ENCODE data around the gene PLCB1. TPM values are rescaled to one million over a fixed set of nuclear protein-coding genes. Genes with fewer than 3 reads are reported as not detected.
A peak's percentile ranks its signal among the peaks of the same experiment; 100 is the strongest.

Gene PLCB1
- total RNA-seq, 1 donor: 46.5 TPM

- no peak overlapping the region for H3K4me3 ChIP-seq (ENCODE audit: low read depth, low read length)
- TF ChIP-seq, protein P1, sequence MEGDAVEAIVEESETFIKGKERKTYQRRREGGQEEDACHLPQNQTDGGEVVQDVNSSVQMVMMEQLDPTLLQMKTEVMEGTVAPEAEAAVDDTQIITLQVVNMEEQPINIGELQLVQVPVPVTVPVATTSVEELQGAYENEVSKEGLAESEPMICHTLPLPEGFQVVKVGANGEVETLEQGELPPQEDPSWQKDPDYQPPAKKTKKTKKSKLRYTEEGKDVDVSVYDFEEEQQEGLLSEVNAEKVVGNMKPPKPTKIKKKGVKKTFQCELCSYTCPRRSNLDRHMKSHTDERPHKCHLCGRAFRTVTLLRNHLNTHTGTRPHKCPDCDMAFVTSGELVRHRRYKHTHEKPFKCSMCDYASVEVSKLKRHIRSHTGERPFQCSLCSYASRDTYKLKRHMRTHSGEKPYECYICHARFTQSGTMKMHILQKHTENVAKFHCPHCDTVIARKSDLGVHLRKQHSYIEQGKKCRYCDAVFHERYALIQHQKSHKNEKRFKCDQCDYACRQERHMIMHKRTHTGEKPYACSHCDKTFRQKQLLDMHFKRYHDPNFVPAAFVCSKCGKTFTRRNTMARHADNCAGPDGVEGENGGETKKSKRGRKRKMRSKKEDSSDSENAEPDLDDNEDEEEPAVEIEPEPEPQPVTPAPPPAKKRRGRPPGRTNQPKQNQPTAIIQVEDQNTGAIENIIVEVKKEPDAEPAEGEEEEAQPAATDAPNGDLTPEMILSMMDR (IDR thresholded peaks at IDR 0.05; ENCODE audit: insufficient read depth, low read length): no peak
- peak; percentile 32 for DNase-seq (ENCODE audit: low read depth)
These were observed 645.8 kb downstream of the PLCB1 start for GRCh38 chr20:8777911-8778310.

DNA sequence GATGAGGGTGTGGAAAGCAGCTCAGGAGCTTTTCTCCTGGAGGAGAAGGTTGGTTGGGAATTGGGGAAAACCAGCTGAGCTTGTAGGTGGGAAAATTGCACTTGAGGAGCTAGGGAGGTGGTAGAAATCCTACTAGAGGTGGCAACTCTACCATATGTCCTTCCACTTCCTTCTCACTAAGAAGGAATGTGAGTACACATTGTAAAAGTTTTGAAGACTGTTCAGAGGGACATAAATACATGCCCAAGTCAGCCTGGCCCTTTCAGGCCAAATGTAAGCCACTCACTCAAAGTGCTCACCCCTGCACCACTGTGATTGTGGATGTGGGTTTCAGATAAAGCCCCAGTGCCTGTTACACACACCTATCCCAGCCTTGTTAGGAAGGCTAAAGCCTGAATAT is 646.3 kb downstream of the PLCB1 start:
- no peak overlapping the region for H3K4me3 ChIP-seq (ENCODE audit: low read depth, low read length)
- no peak for DNase-seq (ENCODE audit: low read depth)
- TF ChIP-seq, protein P1 (IDR thresholded peaks at IDR 0.05; ENCODE audit: insufficient read depth, low read length): no peak

- H3K4me3 ChIP-seq (ENCODE audit: low read depth, low read length): no peak overlapping the region
- TF ChIP-seq, protein P1 (IDR thresholded peaks at IDR 0.05; ENCODE audit: insufficient read depth, low read length): no peak
- no peak for DNase-seq (ENCODE audit: low read depth)
These were observed 648.8 kb downstream of the PLCB1 start for GRCh38 chr20:8780915-8781314.

- no peak overlapping the region for H3K4me3 ChIP-seq (ENCODE audit: low read depth, low read length)
- TF ChIP-seq, protein P1 (IDR thresholded peaks at IDR 0.05; ENCODE audit: insufficient read depth, low read length): no peak
- DNase-seq (ENCODE audit: low read depth): peak; percentile 86
These were observed 650.7 kb downstream of the PLCB1 start for GRCh38 chr20:8782804-8783203.

DNA sequence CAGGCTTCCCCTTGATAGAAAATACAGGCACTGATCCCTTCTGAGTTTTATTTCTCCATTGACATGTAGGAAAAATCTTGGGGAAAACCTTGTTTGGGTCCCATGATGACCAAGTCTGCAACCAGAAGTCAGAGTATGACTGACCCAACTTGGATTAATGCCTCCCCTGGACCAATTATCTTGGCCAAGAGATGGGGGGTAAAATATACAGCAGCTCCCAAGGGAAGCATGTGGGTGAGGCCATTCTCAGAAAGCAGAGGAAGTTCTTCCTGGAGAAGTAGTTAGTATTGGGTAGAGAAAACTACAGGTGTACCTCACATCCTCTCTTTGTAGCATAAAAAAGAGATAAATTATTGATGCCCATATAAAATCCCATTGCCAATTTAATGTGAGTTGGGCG is 651.7 kb downstream of the PLCB1 start:
- DNase-seq (ENCODE audit: low read depth): no peak
- TF ChIP-seq, protein P1 (IDR thresholded peaks at IDR 0.05; ENCODE audit: insufficient read depth, low read length): no peak
- H3K4me3 ChIP-seq (ENCODE audit: low read depth, low read length): no peak overlapping the region

DNA sequence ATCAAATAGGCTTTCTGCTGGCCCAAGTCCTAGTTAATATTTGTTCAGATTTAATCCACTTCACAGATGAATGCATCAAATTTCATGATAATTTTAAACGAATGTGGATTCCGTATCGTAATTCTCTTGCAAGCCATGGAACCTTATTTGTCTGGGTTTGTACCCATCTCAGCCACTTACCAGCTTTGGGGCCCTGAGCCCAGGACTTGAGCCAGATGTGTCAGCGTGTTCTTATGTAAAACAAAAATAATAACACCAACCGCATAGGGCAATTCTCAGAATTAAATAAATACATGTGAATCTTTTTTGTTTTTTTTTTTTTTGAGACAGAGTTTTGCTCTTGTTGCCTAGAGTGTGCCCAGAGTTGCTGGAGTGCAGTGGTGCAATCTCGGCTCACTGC is 654.3 kb downstream of the PLCB1 start:
- no peak overlapping the region for H3K4me3 ChIP-seq (ENCODE audit: low read depth, low read length)
- DNase-seq (ENCODE audit: low read depth): no peak
- TF ChIP-seq, protein P1 (IDR thresholded peaks at IDR 0.05; ENCODE audit: insufficient read depth, low read length): no peak

- no peak overlapping the region for H3K4me3 ChIP-seq (ENCODE audit: low read depth, low read length)
- TF ChIP-seq, protein P1 (IDR thresholded peaks at IDR 0.05; ENCODE audit: insufficient read depth, low read length): no peak
- DNase-seq (ENCODE audit: low read depth): no peak
These were observed 655.0 kb downstream of the PLCB1 start for GRCh38 chr20:8787090-8787489.
